HG02852 (cell line): ENCODE measurements around the gene NUP210L.
"Not testable (repeated sequence)": the region's sequence is repeated elsewhere in the genome, so short reads cannot be mapped to it uniquely, and the experiment has no call there.

Source experiments
- ATAC-seq: cut with Tn5 transposase; IDR thresholded peaks from one replicate; pipeline ENCODE4 v1.9.1; 2021; ENCODE audit warnings: mild to moderate bottlenecking, moderate library complexity; ENCODE audit not compliant: unreplicated experiment

The NUP210L gene

DNA sequence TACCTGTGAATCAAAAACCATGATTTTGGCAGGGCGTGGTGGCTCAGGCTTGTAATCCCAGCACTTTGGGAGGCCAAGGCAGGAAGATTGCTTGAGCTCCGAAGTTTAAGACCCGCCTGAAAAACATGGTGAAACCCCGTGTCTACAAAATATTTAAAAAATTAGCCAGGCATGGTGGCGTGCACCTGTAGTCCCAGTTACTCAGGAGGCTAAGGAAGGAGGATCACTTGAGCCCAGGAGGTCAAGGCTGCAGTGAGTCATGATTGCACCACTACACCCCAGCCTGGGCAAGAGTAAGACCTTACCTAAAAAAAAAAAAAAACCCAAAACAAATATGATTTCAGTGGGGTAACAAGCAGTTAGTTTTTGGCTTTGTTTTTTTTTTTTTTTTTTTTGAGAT, 54.7 kb downstream of the NUP210L start:
- not testable (repeated sequence) for ATAC-seq

- ATAC-seq = no peak
Measured at GRCh38 chr1:154097873-154098272, 57.0 kb downstream of the NUP210L start.

GRCh38 chr1:154095456-154096060, 59.3 kb downstream of the NUP210L start:
- no peak for ATAC-seq

GRCh38 chr1:154094411-154094810, 60.5 kb downstream of the NUP210L start:
- ATAC-seq = no peak

DNA sequence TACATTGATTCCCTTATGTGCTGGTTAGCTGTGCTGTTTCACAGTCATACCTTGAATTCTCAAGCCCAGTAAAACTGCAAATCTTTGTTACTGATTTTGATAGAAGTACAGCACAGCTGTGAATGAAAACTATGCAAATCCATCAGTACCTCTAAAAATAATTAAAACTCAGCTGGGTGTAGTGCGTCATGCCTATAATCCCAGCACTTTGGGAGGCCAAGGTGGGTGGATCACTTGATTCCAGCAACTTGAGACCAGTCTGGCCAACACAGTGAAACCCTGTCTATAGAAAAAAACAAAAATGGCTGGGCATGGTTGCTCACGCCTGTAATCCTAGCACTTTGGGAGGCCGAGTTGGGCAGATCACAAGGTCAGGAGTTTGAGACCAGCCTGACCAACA, 61.2 kb downstream of the NUP210L start:
- no peak for ATAC-seq

DNA sequence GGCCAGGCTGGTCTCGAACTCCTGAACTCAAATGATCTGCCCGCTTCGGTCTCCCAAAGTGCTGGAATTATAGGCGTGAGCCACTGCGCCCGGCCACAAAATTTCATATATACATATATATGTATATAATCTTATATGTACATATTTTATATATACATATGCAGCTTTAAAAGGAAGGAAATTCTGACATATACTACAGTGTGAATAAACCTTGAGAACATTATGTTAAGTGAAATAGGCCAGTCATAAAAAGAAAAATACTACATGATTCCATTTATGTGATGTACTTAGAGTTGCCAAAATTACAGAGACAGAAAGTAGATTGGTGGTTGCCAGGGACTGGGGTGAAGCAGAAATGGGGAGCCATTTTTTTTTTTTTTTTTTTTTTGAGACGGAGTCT, 63.2 kb downstream of the NUP210L start:
- ATAC-seq = no peak

DNA sequence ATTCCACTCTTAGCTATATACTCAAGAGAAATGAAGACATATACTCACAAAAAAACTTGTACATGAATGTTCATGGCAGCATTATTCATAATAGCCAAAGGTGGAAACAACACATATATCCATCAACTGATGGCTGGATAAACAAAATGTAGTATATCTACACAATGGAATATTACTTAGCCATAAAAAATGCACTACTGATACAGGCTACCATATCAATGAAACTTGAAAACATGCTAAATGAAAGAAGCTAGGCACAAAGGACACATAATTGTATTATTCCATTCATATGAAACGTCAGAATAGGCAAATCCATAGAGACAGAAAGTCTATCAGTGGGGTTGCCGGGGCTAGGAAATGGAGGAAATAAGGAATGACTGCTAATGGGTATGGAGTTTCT, 67.3 kb downstream of the NUP210L start:
- ATAC-seq = no peak

- ATAC-seq = not testable (repeated sequence)
Measured at GRCh38 chr1:154083057-154083456, 71.8 kb downstream of the NUP210L start.

GRCh38 chr1:154081386-154082126, 73.3 kb downstream of the NUP210L start:
- ATAC-seq = no peak

DNA sequence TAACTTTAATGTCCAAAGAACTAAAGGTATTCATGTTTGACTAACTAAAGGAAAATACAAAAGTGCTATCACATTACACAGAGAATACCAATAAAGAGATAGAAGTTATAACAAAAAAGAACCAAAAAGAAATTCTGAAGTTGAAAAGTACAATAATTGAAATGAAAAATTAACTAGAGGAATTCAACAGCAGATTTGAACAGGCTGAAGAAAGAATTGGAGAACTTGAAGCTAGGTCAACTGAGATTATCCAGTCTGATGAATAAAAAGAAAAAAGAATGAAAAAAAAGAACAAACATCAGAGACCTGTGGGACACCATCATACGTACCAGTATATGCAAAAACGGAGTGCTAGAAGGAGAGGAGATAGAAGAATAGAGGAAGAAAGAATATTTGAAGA, 78.5 kb downstream of the NUP210L start:
- ATAC-seq = no peak

DNA sequence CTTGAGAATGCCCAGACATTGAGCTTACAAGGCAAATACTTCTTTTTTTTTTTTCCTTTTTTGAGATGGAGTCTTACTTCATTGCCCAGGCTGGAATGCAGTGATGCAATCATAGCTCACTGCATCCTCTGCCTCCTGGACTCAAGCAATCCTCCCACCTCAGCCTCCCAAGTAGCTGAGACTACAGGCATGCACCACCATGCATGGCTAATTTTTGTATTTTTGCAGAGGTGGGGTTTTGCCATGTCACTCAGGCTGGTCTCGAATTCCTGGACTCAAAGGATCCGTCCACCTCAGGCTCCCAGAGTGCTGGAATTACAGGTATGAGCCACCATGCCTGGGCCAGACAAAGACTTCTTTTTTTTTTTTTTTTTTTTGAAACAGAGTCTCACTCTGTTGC, 79.1 kb downstream of the NUP210L start:
- no peak for ATAC-seq

DNA sequence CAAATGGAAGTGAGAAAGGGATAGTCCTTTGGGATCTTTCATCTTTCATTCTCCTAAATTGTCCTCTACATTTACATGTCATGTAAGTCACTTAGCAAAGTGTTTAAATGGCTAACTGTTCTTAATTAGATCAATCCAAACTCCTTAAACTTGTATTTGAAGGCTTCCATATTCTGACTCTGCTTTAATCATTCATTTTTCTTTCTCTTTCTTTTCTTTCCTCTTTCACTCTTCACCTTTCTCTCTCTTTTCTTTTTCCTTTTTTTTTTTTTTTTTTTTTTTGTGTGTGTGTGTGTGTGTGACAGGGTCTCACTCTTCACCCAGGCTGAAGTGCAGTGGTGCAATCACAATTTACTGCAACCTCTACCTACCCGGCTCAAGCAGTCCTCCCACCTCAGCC, 92.6 kb downstream of the NUP210L start:
- ATAC-seq = no peak

DNA sequence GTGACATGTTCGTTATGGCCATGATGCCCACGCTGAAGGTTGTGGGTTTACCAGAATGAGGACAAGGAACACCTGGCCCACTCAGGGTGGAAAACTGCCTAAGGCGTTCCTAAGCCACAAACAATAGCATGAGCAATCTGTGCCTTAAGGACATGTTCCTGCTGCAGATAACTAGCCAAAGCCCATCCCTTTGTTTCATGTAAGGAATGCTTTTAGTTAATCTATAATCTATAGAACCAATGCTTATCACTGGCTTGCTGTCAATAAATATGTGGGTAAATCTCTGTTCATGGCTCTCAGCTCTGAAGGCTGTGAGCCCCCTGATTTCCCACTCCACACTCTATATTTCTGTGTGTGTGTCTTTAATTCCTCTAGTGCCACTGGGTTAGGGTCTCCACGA, 107.4 kb downstream of the NUP210L start:
- ATAC-seq = not testable (repeated sequence)

GRCh38 chr1:154033697-154034096, 121.2 kb downstream of the NUP210L start:
- not testable (repeated sequence) for ATAC-seq

- ATAC-seq = no peak
Measured at GRCh38 chr1:154019940-154020339, 134.9 kb downstream of the NUP210L start.

DNA sequence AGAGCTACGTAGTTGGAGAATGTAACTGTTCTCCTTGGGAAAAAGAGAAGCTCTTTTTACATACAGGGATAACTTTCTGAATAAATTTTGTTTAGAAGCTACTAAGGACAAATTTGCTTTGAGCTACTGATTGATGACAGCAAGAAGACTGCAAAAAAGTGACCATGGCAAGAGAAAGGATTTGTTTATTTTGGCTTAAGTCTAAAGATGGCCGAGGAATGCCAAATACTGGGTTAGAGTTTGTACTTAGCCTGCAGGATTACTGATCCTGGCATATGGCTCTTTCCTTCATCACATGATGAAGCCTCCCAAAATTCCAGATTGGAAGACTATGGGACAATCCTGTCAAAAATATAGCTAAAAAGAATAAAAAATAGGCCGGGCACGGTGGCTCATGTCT, 135.6 kb downstream of the NUP210L start:
- ATAC-seq = no peak

DNA sequence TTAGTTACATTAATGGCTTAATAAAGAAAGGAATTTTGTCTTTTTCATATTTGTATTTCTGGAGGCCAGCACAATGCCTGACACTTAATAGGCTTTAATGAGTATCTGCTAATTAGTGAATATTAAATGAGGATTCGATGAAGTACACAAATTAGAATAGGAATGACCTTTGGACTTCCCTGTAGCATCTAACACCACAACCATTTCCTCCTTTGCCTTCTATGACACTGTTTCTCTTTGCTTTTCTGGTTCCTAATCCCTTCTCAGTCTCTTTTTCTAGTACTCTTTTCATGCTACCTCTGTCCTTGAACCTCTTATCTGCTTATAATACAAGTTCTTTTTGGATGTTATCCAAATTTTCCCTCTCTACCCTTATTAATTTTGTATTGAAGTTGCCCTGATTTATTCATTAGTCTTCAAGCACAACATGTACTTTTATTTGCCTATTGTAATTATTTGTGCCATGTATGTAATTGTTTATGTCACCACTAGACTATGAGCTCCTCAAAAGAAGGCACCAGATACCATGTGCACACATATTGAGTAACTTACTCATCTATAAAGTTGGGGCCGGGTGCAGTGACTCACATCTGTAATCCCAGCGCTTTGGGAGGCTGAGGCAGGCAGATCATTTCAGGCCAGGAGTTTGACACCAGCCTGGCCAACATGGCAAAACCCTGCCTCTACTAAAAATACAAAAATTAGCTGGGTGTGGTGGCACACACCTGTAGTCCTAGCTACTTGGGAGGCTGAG, 140.5 kb downstream of the NUP210L start:
- ATAC-seq = no peak

- not testable (repeated sequence) for ATAC-seq
Measured at GRCh38 chr1:154012543-154012942, 142.3 kb downstream of the NUP210L start.

- no peak for ATAC-seq
Measured at GRCh38 chr1:154012129-154012528, 142.7 kb downstream of the NUP210L start.

DNA sequence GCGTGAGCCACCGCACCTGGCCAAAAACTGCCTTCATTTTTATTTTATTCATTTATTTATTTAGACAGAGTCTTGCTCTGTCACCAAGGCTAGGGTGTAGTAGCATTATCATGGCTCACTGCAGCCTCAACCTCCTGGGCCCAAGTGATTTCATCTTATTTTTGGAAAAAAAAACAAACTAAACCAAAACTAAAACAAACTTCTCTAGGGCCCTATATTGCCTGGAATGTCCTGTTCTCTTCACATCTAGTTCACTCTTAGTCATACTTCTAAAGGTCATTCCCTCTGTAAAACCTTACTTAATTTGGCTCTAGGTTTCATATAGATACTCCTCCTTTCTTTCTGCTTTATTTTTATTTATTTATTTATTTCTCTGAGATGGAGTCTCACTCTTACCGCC, 148.7 kb downstream of the NUP210L start:
- ATAC-seq = no peak

- no peak for ATAC-seq
Measured at GRCh38 chr1:154000420-154000819, 154.5 kb downstream of the NUP210L start.

- ATAC-seq = not testable (repeated sequence)
Measured at GRCh38 chr1:153996882-153997281, 158.0 kb downstream of the NUP210L start.
